Caco-2 (cell line): ENCODE data around the gene RTTN. TPM values are rescaled to one million over a fixed set of nuclear protein-coding genes. Genes with fewer than 3 reads are reported as not detected.

Experiments used
- BruUV-seq: library from RNA; stranded (reverse); fragments of 400-500 nt; replicated peaks from 2 replicates; lab custom pipeline; 2021; lab: Mats Ljungman, UMichigan
- CTCF ChIA-PET: fragments of 300-600 bp; sonication (Branson Sonifier 250); formaldehyde crosslinking; loops from one replicate; lab custom pipeline; 2022; ENCODE audit warnings: antibody characterized with exemption; lab: Charles Lee
- POLR2A ChIA-PET: fragments of 300-600 bp; sonication (Branson Sonifier 250); formaldehyde crosslinking; loops from one replicate; lab custom pipeline; 2022; ENCODE audit warnings: antibody characterized with exemption; lab: Charles Lee
- DNase-seq, 2 experiments: peaks; one replicate each; pipeline versions ENCODE4 v3.0.0 to v3.0.0-alpha.2; 2020 to 2022
- H3K27me3 ChIP-seq: replicated peaks from 2 replicates; pipeline ENCODE4 v1.6.0; 2011; ENCODE audit warnings: low read length; ENCODE audit not compliant: control insufficient read depth, insufficient read depth
- H3K36me3 ChIP-seq: 2 replicates; pipeline ENCODE4 v1.5.1; 2011; ENCODE audit warnings: low read length; ENCODE audit not compliant: control insufficient read depth, insufficient read depth
- H3K4me1 ChIP-seq: fragments of 250-450 bp; sonication (Bioruptor Pico); 2 replicates; pipeline ENCODE4 v1.5.1; 2020; ENCODE audit warnings: mild to moderate bottlenecking
- H3K4me3 ChIP-seq: 2 replicates; pipeline ENCODE4 v1.5.1; 2011; ENCODE audit warnings: low read depth, mild to moderate bottlenecking, control low read depth, low read length
- H3K9me3 ChIP-seq: fragments of 250-450 bp; sonication (Bioruptor Pico); 2 replicates; pipeline ENCODE4 v1.5.1; 2020; ENCODE audit warnings: mild to moderate bottlenecking, moderate library complexity
- H3K27ac Mint-ChIP-seq: one replicate; pipeline ENCODE4 v1.8.0; 2022; ENCODE audit warnings: mixed read lengths; ENCODE audit not compliant: unreplicated experiment
- H3K27me3 Mint-ChIP-seq: one replicate; pipeline ENCODE4 v1.8.0; 2022; ENCODE audit warnings: mixed read lengths; ENCODE audit not compliant: insufficient read depth, unreplicated experiment
- H3K36me3 Mint-ChIP-seq: one replicate; pipeline ENCODE4 v1.8.0; 2022; ENCODE audit warnings: mild to moderate bottlenecking, mixed read lengths; ENCODE audit not compliant: insufficient read depth, unreplicated experiment
- H3K4me1 Mint-ChIP-seq: one replicate; pipeline ENCODE4 v1.8.0; 2022; ENCODE audit warnings: low read depth, mixed read lengths; ENCODE audit not compliant: unreplicated experiment
- H3K4me3 Mint-ChIP-seq: one replicate; pipeline ENCODE4 v1.8.0; 2022; ENCODE audit warnings: mild to moderate bottlenecking, moderate library complexity, mixed read lengths; ENCODE audit not compliant: unreplicated experiment
- H3K9me3 Mint-ChIP-seq: one replicate; pipeline ENCODE4 v1.8.0; 2022; ENCODE audit warnings: mixed read lengths; ENCODE audit not compliant: unreplicated experiment
- intact Hi-C: fragments of 100-400 bp; cut with micrococcal nuclease; formaldehyde crosslinking; loops from one replicate; pipeline ENCODE4 v1.10.0; 2022; ENCODE audit not compliant: unreplicated experiment
- total RNA-seq: library from RNA; stranded (reverse); gene quantifications from 2 replicates; pipeline ENCODE4 v1.2.3, GENCODE V29; 2022
- TF ChIP-seq, protein P1 (sequence below), 2 experiments: fragments of 200-600 bp in 1 of 2; IDR thresholded peaks; 1 replicate in 1 of 2; 2 replicates in 1 of 2; pipeline versions ENCODE4 v1.5.1 to v1.8.0; 2011 to 2022; ENCODE audit warnings: antibody characterized with exemption in 1 of 2, control low read depth in 1 of 2, inconsistent platforms in 1 of 2, low read depth in 1 of 2, low read length in 1 of 2, mild to moderate bottlenecking in 1 of 2, moderate library complexity in 1 of 2; ENCODE audit not compliant: insufficient read depth in 1 of 2, severe bottlenecking in 1 of 2, unreplicated experiment in 1 of 2

RTTN gene
- total RNA-seq, 1 experiment from 2014 or later, result 14.6 TPM

DNA sequence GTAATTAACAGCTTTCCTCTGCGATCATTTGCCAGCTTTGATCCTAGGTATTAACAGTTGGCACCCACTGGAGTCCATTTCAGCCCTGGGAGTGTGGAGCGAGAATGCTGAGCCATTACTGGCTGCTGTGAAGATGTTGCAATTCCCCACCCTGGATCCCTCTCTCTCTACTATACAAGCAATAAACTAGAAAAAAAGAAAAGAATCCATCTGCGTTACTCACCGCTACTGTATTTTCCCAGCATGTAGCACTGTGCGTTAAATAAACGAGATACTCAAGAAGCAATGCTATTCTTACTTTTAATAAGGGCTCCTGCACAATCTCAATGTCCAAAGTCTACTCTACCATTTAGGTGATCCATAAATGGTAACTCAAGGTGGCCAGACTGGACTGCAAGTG is 8.5 kb downstream of the RTTN start:
- H3K27ac Mint-ChIP-seq, result no peak overlapping the region
- no peaks in the 10 kb centered on the region for H3K27me3 ChIP-seq
- no peak for DNase-seq
- peaks cover 12% of the 10 kb centered on the region for H3K4me1 Mint-ChIP-seq
- H3K4me3 ChIP-seq, result no peak overlapping the region
- intact Hi-C loops, result loop anchor here (2.0 kb wide), 1 partner anchor 180 kb away; no protein-coding TSS in a partner anchor
- no peak overlapping the region for H3K4me3 Mint-ChIP-seq
- no peaks in the 10 kb centered on the region for H3K27me3 Mint-ChIP-seq
- BruUV-seq, result no TSS peak
- no peaks in the 10 kb centered on the region for H3K36me3 ChIP-seq
- peaks cover 17% of the 10 kb centered on the region; the same call in 1 of the 2 replicates for H3K4me1 ChIP-seq
- CTCF ChIA-PET, result no interaction called here
- no peaks in the 10 kb centered on the region for H3K9me3 Mint-ChIP-seq
- POLR2A ChIA-PET, result no interaction called here
- TF ChIP-seq, protein P1, sequence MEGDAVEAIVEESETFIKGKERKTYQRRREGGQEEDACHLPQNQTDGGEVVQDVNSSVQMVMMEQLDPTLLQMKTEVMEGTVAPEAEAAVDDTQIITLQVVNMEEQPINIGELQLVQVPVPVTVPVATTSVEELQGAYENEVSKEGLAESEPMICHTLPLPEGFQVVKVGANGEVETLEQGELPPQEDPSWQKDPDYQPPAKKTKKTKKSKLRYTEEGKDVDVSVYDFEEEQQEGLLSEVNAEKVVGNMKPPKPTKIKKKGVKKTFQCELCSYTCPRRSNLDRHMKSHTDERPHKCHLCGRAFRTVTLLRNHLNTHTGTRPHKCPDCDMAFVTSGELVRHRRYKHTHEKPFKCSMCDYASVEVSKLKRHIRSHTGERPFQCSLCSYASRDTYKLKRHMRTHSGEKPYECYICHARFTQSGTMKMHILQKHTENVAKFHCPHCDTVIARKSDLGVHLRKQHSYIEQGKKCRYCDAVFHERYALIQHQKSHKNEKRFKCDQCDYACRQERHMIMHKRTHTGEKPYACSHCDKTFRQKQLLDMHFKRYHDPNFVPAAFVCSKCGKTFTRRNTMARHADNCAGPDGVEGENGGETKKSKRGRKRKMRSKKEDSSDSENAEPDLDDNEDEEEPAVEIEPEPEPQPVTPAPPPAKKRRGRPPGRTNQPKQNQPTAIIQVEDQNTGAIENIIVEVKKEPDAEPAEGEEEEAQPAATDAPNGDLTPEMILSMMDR (IDR thresholded peaks at IDR 0.05; ENCODE audit: insufficient read depth in 1 of 2, low read depth in 1 of 2, low read length in 1 of 2, severe bottlenecking in 1 of 2, unreplicated experiment in 1 of 2), result no peak
- H3K9me3 ChIP-seq, result no peaks in the 10 kb centered on the region
- H3K36me3 Mint-ChIP-seq, result peaks cover 16% of the 10 kb centered on the region

DNA sequence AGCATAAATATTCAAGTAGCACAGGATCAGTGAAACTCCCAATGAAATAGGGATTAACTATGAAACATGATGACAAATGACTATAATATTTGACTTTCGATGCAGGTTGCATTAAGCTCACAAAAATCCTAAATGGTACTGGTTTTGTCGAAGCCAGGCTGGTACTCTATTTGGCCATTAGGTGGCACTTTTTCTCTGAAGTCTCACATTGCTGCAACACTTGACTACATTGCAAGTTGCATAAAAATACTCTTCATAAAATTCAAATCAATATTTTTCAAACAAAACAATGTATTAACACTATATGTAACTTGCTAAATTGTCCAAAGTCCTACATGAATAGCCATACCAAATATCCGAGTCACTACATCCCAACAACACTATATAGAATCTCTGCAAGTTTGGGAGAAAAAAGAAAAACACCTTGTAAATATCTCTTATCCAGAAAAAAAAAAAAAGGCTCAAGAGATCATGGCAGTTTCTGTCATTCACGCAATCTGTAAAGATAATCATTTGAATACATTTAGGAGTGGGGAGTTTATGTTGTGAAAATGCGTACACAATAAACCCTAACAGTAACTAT is 9.5 kb downstream of the RTTN start:
- H3K4me3 Mint-ChIP-seq, result no peak overlapping the region
- peak in 1 of 2 experiments; percentile 23 for DNase-seq
- no peaks in the 10 kb centered on the region for H3K9me3 Mint-ChIP-seq
- H3K27ac Mint-ChIP-seq, result no peak overlapping the region
- H3K27me3 Mint-ChIP-seq, result no peaks in the 10 kb centered on the region
- H3K36me3 Mint-ChIP-seq, result peaks cover 17% of the 10 kb centered on the region
- TF ChIP-seq, protein P1 (IDR thresholded peaks at IDR 0.05; ENCODE audit: insufficient read depth in 1 of 2, low read depth in 1 of 2, low read length in 1 of 2, severe bottlenecking in 1 of 2, unreplicated experiment in 1 of 2), result peak; percentile 31 to 40
- no TSS peak for BruUV-seq
- ChIA-PET CTCF (interaction anchor here (1.0 to 1.6 kb wide), 3 partner anchors 238 to 259 kb away, joined by 3 to 10 read pairs (median 4); no protein-coding TSS in a partner anchor), POLR2A (no interaction called here)
- H3K9me3 ChIP-seq, result no peaks in the 10 kb centered on the region
- no peak overlapping the region for H3K4me3 ChIP-seq
- H3K27me3 ChIP-seq, result no peaks in the 10 kb centered on the region
- H3K36me3 ChIP-seq, result no peaks in the 10 kb centered on the region
- peaks cover 17% of the 10 kb centered on the region; the same call in 1 of the 2 replicates for H3K4me1 ChIP-seq
- peaks cover 12% of the 10 kb centered on the region for H3K4me1 Mint-ChIP-seq
- intact Hi-C loops, result loop anchor here (1.0 to 2.0 kb wide), 5 partner anchors 15 to 254 kb away; no protein-coding TSS in a partner anchor

DNA sequence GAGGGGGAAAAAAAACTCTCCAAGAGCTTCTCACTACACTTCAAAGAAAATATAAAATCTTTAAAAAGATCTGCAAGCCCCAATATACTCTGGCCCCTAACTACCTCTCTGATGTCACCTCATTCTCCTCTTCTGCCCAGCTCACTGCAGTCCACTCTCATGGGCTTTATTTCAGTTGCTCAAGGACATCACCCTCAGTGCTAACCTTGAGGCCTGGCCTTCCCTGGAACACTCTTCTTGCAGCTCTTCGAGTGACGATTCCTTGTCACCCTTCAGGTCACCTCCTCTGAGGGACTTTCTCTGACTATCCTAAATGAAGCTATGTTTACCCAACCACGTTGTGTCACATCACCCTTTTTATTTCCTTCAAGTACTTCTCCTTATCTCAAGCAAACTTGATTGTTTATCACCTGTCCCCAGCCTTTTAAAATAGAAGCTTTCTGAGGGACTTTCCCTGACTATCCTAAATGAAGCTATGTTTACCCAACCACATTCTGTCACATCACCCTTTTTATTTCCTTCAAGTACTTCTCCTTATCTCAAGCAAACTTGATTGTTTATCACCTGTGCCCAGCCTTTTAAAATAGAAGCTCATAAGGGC is 10.4 kb downstream of the RTTN start:
- TF ChIP-seq, protein P1 (IDR thresholded peaks at IDR 0.05; ENCODE audit: insufficient read depth in 1 of 2, low read depth in 1 of 2, low read length in 1 of 2, severe bottlenecking in 1 of 2, unreplicated experiment in 1 of 2), result no peak
- Mint-ChIP-seq H3K27me3 (no peaks in the 10 kb centered on the region), H3K27ac (peak overlapping the region; percentile 36), H3K4me1 (peaks cover 12% of the 10 kb centered on the region), H3K9me3 (no peaks in the 10 kb centered on the region), H3K36me3 (peaks cover 25% of the 10 kb centered on the region), H3K4me3 (peak overlapping the region; percentile 4)
- H3K4me1 ChIP-seq, result peaks cover 17% of the 10 kb centered on the region; the same call in 1 of the 2 replicates
- H3K36me3 ChIP-seq, result no peaks in the 10 kb centered on the region
- POLR2A ChIA-PET, result no interaction called here
- intact Hi-C loops, result loop anchor here (1.0 kb wide), 3 partner anchors 14 to 255 kb away; no protein-coding TSS in a partner anchor
- no peaks in the 10 kb centered on the region for H3K9me3 ChIP-seq
- no peaks in the 10 kb centered on the region for H3K27me3 ChIP-seq
- CTCF ChIA-PET, result interaction anchor here (1.0 to 1.6 kb wide), 3 partner anchors 239 to 260 kb away, joined by 3 to 10 read pairs (median 4); no protein-coding TSS in a partner anchor
- DNase-seq, result peak in 1 of 2 experiments; percentile 10
- BruUV-seq, result no TSS peak
- no peak overlapping the region for H3K4me3 ChIP-seq
